ENCODE results near the gene PRKACG.
"Not testable (repeated sequence)": the region's sequence is repeated elsewhere in the genome, so short reads cannot be mapped to it uniquely, and the experiment has no call there.

PRKACG gene

GRCh38 chr9:69023650-69024049 is 9.7 kb upstream of the PRKACG start:
- DNase-seq, result no peak

- no peak for DNase-seq
These were observed 6.6 kb upstream of the PRKACG start for GRCh38 chr9:69020301-69021145.

GRCh38 chr9:69019808-69020207 is 5.9 kb upstream of the PRKACG start:
- DNase-seq, result no peak

- no peak for DNase-seq
These were observed 4.8 kb upstream of the PRKACG start for GRCh38 chr9:69018737-69019136.

- no peak for DNase-seq
These were observed 2.5 kb upstream of the PRKACG start for GRCh38 chr9:69016191-69017096.

- no peak for DNase-seq
These were observed 558 bp downstream of the PRKACG start for GRCh38 chr9:69013382-69013727.

GRCh38 chr9:69012696-69013381 is 1.1 kb downstream of the PRKACG start:
- no peak for DNase-seq

GRCh38 chr9:69009708-69010107 is 4.2 kb downstream of the PRKACG start:
- no peak for DNase-seq

- DNase-seq, result peak; percentile 53
These were observed 9.1 kb downstream of the PRKACG start for GRCh38 chr9:69004836-69005235.

- DNase-seq, result no peak
These were observed 10.9 kb downstream of the PRKACG start for GRCh38 chr9:69003051-69003450.

- no peak for DNase-seq
These were observed 12.0 kb downstream of the PRKACG start for GRCh38 chr9:69001921-69002320.

GRCh38 chr9:68999393-69000105 is 14.4 kb downstream of the PRKACG start:
- DNase-seq, result peak; percentile 68

- DNase-seq, result no peak
These were observed 15.1 kb downstream of the PRKACG start for GRCh38 chr9:68998812-68999211.

- no peak for DNase-seq
These were observed 15.5 kb downstream of the PRKACG start for GRCh38 chr9:68998385-68998784.

- DNase-seq, result no peak
These were observed 16.2 kb downstream of the PRKACG start for GRCh38 chr9:68997666-68998065.

GRCh38 chr9:68996462-68996861 is 17.5 kb downstream of the PRKACG start:
- no peak for DNase-seq

- DNase-seq, result no peak
These were observed 18.1 kb downstream of the PRKACG start for GRCh38 chr9:68995776-68996175.

GRCh38 chr9:68991457-68991856 is 22.5 kb downstream of the PRKACG start:
- DNase-seq, result no peak

- not testable (repeated sequence) for DNase-seq
These were observed 27.0 kb downstream of the PRKACG start for GRCh38 chr9:68986949-68987348.

GRCh38 chr9:68983522-68984424 is 30.1 kb downstream of the PRKACG start:
- DNase-seq, result no peak

- DNase-seq, result no peak
These were observed 30.9 kb downstream of the PRKACG start for GRCh38 chr9:68983008-68983411.

Data from fibroblast of skin of scalp (primary cell).